ENCODE measurements around the gene LRRC75B. TPM values are rescaled to one million over a fixed set of nuclear protein-coding genes. Genes with fewer than 3 reads are reported as not detected.
"Not testable (repeated sequence)": the region's sequence is repeated elsewhere in the genome, so short reads cannot be mapped to it uniquely, and the experiment has no call there.

Gene LRRC75B
- total and polyA plus RNA-seq, 2 of the 13 experiments (the other 11 are each of a cell fraction or from before 2014, with no cell fraction given): 11.8 to 34.8 TPM

DNA sequence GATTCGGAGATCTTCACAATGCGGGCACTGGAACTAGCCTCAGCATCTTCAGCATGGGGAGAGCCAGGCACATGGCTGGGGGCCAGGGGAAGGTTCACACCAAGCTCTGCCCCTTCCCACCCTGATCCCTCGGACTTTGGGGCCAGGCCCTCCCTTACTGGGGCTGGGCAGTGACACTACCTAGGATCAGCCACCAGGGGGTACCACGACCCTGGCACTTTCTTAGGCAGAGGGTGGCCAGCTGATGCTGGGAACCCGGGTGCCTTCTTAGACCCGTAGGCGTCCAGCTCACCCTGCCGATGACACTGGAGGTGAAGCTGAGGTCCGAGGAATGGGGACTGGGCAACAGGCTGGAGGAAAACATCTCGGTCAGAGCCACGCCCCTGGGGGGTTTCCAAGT, 36.2 kb upstream of the LRRC75B start:
- BruUV-seq (replicated peaks); intact Hi-C loops (cut with micrococcal nuclease; ENCODE audit: unreplicated experiment); H3K79me2 ChIP-seq (ENCODE audit: insufficient read depth, low read length); ATAC-seq; H3K9me3 ChIP-seq (ENCODE audit: low read length); H3K36me3 ChIP-seq (replicated peaks in 1 of 2; ENCODE audit: control insufficient read depth in 1 of 2, insufficient read depth in 2 of 2, low read length in 2 of 2); POLR2A ChIA-PET; H4K20me1 ChIP-seq (ENCODE audit: insufficient read depth, low read length); H3K27ac ChIP-seq (ENCODE audit: extremely low read length, insufficient read depth, low read length); FAIRE-seq; H3K4me3 ChIP-seq (replicated peaks in 1 of 3; ENCODE audit: insufficient read depth in 1 of 3, low read depth in 2 of 3, low read length in 3 of 3); H3K9ac ChIP-seq (ENCODE audit: insufficient read depth, low read depth, low read length); H3K27me3 ChIP-seq (ENCODE audit: control insufficient read depth in 1 of 2, insufficient read depth in 2 of 2, low read length in 2 of 2); CTCF ChIA-PET (ENCODE audit: low intra/inter-chr PET ratio, low total read pairs); DNase-seq (ENCODE audit: low spot score); H3K4me2 ChIP-seq (ENCODE audit: low read depth, low read length); in situ Hi-C loops (cut with HindIII; ENCODE audit: extremely low pct_ligation_motif_present, low pct_unique_long_range_greater_than_20kb); H2AFZ ChIP-seq (ENCODE audit: low read length): not testable (repeated sequence)
- H3K4me1 ChIP-seq (ENCODE audit: insufficient read depth, low read length): peaks cover 35% of the 10 kb centered on the region
- WGBS (ENCODE audit: low lambda C conversion rate): 67% methylated on average over 3 of the region's 11 CpGs
- TF ChIP-seq STAG1 (CRISPR knock-in tag; IDR thresholded peaks at IDR 0.05) (peak; percentile 48), RAD21 (CRISPR knock-in tag; IDR thresholded peaks at IDR 0.05) (peak; percentile 44), ZNF768 (CRISPR knock-in tag; IDR thresholded peaks at IDR 0.05) (peak; percentile 80; the same call in 1 of the 2 replicates), ZNF629 (CRISPR knock-in tag; conservative IDR thresholded peaks at IDR 0.05) (peak; percentile 62)
- TF ChIP-seq, protein P1, sequence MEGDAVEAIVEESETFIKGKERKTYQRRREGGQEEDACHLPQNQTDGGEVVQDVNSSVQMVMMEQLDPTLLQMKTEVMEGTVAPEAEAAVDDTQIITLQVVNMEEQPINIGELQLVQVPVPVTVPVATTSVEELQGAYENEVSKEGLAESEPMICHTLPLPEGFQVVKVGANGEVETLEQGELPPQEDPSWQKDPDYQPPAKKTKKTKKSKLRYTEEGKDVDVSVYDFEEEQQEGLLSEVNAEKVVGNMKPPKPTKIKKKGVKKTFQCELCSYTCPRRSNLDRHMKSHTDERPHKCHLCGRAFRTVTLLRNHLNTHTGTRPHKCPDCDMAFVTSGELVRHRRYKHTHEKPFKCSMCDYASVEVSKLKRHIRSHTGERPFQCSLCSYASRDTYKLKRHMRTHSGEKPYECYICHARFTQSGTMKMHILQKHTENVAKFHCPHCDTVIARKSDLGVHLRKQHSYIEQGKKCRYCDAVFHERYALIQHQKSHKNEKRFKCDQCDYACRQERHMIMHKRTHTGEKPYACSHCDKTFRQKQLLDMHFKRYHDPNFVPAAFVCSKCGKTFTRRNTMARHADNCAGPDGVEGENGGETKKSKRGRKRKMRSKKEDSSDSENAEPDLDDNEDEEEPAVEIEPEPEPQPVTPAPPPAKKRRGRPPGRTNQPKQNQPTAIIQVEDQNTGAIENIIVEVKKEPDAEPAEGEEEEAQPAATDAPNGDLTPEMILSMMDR (CRISPR knock-in tag; IDR thresholded peaks at IDR 0.05): peak; percentile 51
- TF ChIP-seq, protein P2, sequence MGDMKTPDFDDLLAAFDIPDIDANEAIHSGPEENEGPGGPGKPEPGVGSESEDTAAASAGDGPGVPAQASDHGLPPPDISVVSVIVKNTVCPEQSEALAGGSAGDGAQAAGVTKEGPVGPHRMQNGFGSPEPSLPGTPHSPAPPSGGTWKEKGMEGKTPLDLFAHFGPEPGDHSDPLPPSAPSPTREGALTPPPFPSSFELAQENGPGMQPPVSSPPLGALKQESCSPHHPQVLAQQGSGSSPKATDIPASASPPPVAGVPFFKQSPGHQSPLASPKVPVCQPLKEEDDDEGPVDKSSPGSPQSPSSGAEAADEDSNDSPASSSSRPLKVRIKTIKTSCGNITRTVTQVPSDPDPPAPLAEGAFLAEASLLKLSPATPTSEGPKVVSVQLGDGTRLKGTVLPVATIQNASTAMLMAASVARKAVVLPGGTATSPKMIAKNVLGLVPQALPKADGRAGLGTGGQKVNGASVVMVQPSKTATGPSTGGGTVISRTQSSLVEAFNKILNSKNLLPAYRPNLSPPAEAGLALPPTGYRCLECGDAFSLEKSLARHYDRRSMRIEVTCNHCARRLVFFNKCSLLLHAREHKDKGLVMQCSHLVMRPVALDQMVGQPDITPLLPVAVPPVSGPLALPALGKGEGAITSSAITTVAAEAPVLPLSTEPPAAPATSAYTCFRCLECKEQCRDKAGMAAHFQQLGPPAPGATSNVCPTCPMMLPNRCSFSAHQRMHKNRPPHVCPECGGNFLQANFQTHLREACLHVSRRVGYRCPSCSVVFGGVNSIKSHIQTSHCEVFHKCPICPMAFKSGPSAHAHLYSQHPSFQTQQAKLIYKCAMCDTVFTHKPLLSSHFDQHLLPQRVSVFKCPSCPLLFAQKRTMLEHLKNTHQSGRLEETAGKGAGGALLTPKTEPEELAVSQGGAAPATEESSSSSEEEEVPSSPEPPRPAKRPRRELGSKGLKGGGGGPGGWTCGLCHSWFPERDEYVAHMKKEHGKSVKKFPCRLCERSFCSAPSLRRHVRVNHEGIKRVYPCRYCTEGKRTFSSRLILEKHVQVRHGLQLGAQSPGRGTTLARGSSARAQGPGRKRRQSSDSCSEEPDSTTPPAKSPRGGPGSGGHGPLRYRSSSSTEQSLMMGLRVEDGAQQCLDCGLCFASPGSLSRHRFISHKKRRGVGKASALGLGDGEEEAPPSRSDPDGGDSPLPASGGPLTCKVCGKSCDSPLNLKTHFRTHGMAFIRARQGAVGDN (CRISPR knock-in tag; IDR thresholded peaks at IDR 0.05): 0 out of 2 replicates have a peak, but pooled peaks have one; percentile 20
- TF ChIP-seq, protein P3, sequence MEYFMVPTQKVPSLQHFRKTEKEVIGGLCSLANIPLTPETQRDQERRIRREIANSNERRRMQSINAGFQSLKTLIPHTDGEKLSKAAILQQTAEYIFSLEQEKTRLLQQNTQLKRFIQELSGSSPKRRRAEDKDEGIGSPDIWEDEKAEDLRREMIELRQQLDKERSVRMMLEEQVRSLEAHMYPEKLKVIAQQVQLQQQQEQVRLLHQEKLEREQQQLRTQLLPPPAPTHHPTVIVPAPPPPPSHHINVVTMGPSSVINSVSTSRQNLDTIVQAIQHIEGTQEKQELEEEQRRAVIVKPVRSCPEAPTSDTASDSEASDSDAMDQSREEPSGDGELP (IDR thresholded peaks at IDR 0.05; ENCODE audit: borderline replicate concordance, low read depth): peak; percentile 9; the same call in 1 of the 2 replicates

DNA sequence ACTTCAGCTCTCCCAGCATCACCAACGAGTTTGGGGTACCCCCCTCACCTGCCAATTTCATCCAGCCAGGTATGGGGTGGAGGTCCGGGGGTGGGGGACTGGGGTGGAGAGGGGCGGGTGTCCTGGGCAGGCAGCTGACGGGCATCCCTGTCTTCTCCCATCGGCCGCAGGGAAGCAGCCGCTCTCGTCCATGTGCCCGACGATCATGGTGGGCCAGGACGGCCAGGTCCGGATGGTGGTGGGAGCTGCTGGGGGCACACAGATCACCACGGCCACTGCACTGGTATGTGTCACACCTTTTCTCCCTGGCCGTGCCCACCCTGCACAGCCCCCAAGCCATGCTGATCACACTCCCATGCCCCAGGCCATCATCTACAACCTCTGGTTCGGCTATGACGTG, 35.0 kb upstream of the LRRC75B start:
- H3K27ac ChIP-seq (ENCODE audit: extremely low read length, insufficient read depth, low read length); H3K4me3 ChIP-seq (replicated peaks in 1 of 3; ENCODE audit: insufficient read depth in 1 of 3, low read depth in 2 of 3, low read length in 3 of 3); H3K27me3 ChIP-seq (ENCODE audit: control insufficient read depth in 1 of 2, insufficient read depth in 2 of 2, low read length in 2 of 2); H3K9me3 ChIP-seq (ENCODE audit: low read length); H3K36me3 ChIP-seq (replicated peaks in 1 of 2; ENCODE audit: control insufficient read depth in 1 of 2, insufficient read depth in 2 of 2, low read length in 2 of 2); intact Hi-C loops (cut with micrococcal nuclease; ENCODE audit: unreplicated experiment); H3K9ac ChIP-seq (ENCODE audit: insufficient read depth, low read depth, low read length); BruUV-seq (replicated peaks); ATAC-seq; H2AFZ ChIP-seq (ENCODE audit: low read length); DNase-seq (ENCODE audit: low spot score); POLR2A ChIA-PET; H3K4me2 ChIP-seq (ENCODE audit: low read depth, low read length); H3K79me2 ChIP-seq (ENCODE audit: insufficient read depth, low read length); FAIRE-seq; in situ Hi-C loops (cut with HindIII; ENCODE audit: extremely low pct_ligation_motif_present, low pct_unique_long_range_greater_than_20kb); CTCF ChIA-PET (ENCODE audit: low intra/inter-chr PET ratio, low total read pairs); H4K20me1 ChIP-seq (ENCODE audit: insufficient read depth, low read length): not testable (repeated sequence)
- WGBS (ENCODE audit: low lambda C conversion rate): 100% methylated on average over 2 of the region's 16 CpGs
- H3K4me1 ChIP-seq (ENCODE audit: insufficient read depth, low read length): peaks cover 25% of the 10 kb centered on the region

Data from HepG2 (cell line).